HEK293 (cell line): ENCODE data around the gene DNAJC4.

Experiments
- KLF1 ChIP-seq: fragments of 450-650 bp; formaldehyde crosslinking; IDR thresholded peaks from 2 replicates; pipeline ENCODE4 v1.5.1; 2016; ENCODE audit warnings: missing biosample characterization, missing genetic modification characterization
- KLF7 ChIP-seq: fragments of 450-650 bp; formaldehyde crosslinking; IDR thresholded peaks from 2 replicates; pipeline ENCODE4 v1.5.1; 2016; ENCODE audit warnings: missing biosample characterization, missing genetic modification characterization, borderline replicate concordance
- OSR2 ChIP-seq: fragments of 450-650 bp; formaldehyde crosslinking; IDR thresholded peaks from 2 replicates; pipeline ENCODE4 v1.5.1; 2016; ENCODE audit warnings: missing biosample characterization, missing genetic modification characterization
- TRIM28 ChIP-seq: IDR thresholded peaks from 2 replicates; pipeline ENCODE4 v1.6.1; 2011; ENCODE audit warnings: low read length, control low read depth, borderline replicate concordance
- ZBTB17 ChIP-seq: fragments of 450-650 bp; formaldehyde crosslinking; IDR thresholded peaks from 2 replicates; pipeline ENCODE4 v1.5.1; 2016; ENCODE audit warnings: missing biosample characterization, missing genetic modification characterization
- ZFP41 ChIP-seq: fragments of 450-650 bp; formaldehyde crosslinking; IDR thresholded peaks from 2 replicates; pipeline ENCODE4 v1.5.1; 2016; ENCODE audit warnings: missing biosample characterization, missing genetic modification characterization, borderline replicate concordance
- ZNF169 ChIP-seq: fragments of 450-650 bp; formaldehyde crosslinking; IDR thresholded peaks from 2 replicates; pipeline ENCODE4 v1.5.1; 2016; ENCODE audit warnings: missing biosample characterization, missing genetic modification characterization
- ZNF221 ChIP-seq: fragments of 450-650 bp; formaldehyde crosslinking; IDR thresholded peaks from 2 replicates; pipeline ENCODE4 v1.5.1; 2017; ENCODE audit warnings: missing biosample characterization, missing genetic modification characterization, borderline replicate concordance
- ZNF280D ChIP-seq: fragments of 450-650 bp; formaldehyde crosslinking; IDR thresholded peaks from 2 replicates; pipeline ENCODE4 v1.5.1; 2016; ENCODE audit warnings: missing biosample characterization, missing genetic modification characterization
- ZNF292 ChIP-seq: fragments of 450-650 bp; formaldehyde crosslinking; IDR thresholded peaks from 2 replicates; pipeline ENCODE4 v1.5.1; 2016; ENCODE audit warnings: low read depth, missing biosample characterization, missing genetic modification characterization, borderline replicate concordance
- ZNF335 ChIP-seq: fragments of 450-650 bp; formaldehyde crosslinking; conservative IDR thresholded peaks from 2 replicates; pipeline ENCODE4 v1.5.1; 2016; ENCODE audit warnings: missing biosample characterization, missing genetic modification characterization
- ZNF341 ChIP-seq: fragments of 450-650 bp; formaldehyde crosslinking; IDR thresholded peaks from 2 replicates; pipeline ENCODE4; 2016; ENCODE audit warnings: low read depth, missing biosample characterization, missing genetic modification characterization
- ZNF398 ChIP-seq: fragments of 450-650 bp; formaldehyde crosslinking; IDR thresholded peaks from 2 replicates; pipeline ENCODE4 v1.5.1; 2017; ENCODE audit warnings: missing biosample characterization, missing genetic modification characterization
- ZNF426 ChIP-seq: fragments of 450-650 bp; formaldehyde crosslinking; IDR thresholded peaks from 2 replicates; pipeline ENCODE4 v1.5.1; 2017; ENCODE audit warnings: missing biosample characterization, missing genetic modification characterization, mild to moderate bottlenecking, inconsistent platforms, moderate library complexity
- ZNF48 ChIP-seq: fragments of 450-650 bp; formaldehyde crosslinking; IDR thresholded peaks from 2 replicates; pipeline ENCODE4 v1.5.1; 2016; ENCODE audit warnings: missing biosample characterization, missing genetic modification characterization
- ZNF624 ChIP-seq: fragments of 450-650 bp; formaldehyde crosslinking; IDR thresholded peaks from 2 replicates; pipeline ENCODE4 v1.5.1; 2017; ENCODE audit warnings: missing biosample characterization, missing genetic modification characterization
- ZSCAN30 ChIP-seq: fragments of 450-650 bp; IDR thresholded peaks from 2 replicates; pipeline ENCODE4 v1.5.1; 2018; ENCODE audit warnings: missing biosample characterization, mild to moderate bottlenecking, missing genetic modification characterization, moderate library complexity
- TF ChIP-seq, protein P1 (sequence below): fragments of 450-650 bp; formaldehyde crosslinking; IDR thresholded peaks from 2 replicates; pipeline ENCODE4 v1.5.1; 2016; ENCODE audit warnings: missing biosample characterization, missing genetic modification characterization
- TF ChIP-seq, protein P2 (sequence below): fragments of 450-650 bp; formaldehyde crosslinking; conservative IDR thresholded peaks from 2 replicates; pipeline ENCODE4 v1.5.1; 2016; ENCODE audit warnings: low read depth, missing biosample characterization, missing genetic modification characterization
- TF ChIP-seq, protein P3 (sequence below): fragments of 450-650 bp; formaldehyde crosslinking; IDR thresholded peaks from 2 replicates; pipeline ENCODE4 v1.5.1; 2016; ENCODE audit warnings: missing biosample characterization, missing genetic modification characterization
- TF ChIP-seq, protein P4 (sequence below): fragments of 450-650 bp; formaldehyde crosslinking; IDR thresholded peaks from 2 replicates; pipeline ENCODE4 v1.5.1; 2016; ENCODE audit warnings: missing biosample characterization, missing genetic modification characterization

The DNAJC4 gene

GRCh38 chr11:64245797-64246620, 15.7 kb downstream of the DNAJC4 start (continued):
- TF ChIP-seq KLF1 (tag by site-specific recombination) (peak; percentile 99), ZNF426 (no peak), ZNF292 (tag by site-specific recombination) (no peak), TRIM28 (no peak), KLF7 (tag by site-specific recombination) (peak; percentile 25; the same call in 1 of the 2 replicates), ZNF335 (tag by site-specific recombination) (peak; percentile 59), ZBTB17 (peak; percentile 54), ZNF221 (tag by site-specific recombination) (no peak), OSR2 (tag by site-specific recombination) (no peak), ZNF341 (tag by site-specific recombination) (peak; percentile 80), ZNF624 (tag by site-specific recombination) (no peak), ZNF169 (no peak), ZFP41 (tag by site-specific recombination) (no peak), ZNF48 (tag by site-specific recombination) (no peak), ZNF398 (tag by site-specific recombination) (no peak; the same call in 1 of the 2 replicates), ZSCAN30 (tag by site-specific recombination) (0 out of 2 replicates have a peak, but pooled peaks have one; percentile 36), ZNF280D (tag by site-specific recombination) (no peak)
- TF ChIP-seq, protein P1, sequence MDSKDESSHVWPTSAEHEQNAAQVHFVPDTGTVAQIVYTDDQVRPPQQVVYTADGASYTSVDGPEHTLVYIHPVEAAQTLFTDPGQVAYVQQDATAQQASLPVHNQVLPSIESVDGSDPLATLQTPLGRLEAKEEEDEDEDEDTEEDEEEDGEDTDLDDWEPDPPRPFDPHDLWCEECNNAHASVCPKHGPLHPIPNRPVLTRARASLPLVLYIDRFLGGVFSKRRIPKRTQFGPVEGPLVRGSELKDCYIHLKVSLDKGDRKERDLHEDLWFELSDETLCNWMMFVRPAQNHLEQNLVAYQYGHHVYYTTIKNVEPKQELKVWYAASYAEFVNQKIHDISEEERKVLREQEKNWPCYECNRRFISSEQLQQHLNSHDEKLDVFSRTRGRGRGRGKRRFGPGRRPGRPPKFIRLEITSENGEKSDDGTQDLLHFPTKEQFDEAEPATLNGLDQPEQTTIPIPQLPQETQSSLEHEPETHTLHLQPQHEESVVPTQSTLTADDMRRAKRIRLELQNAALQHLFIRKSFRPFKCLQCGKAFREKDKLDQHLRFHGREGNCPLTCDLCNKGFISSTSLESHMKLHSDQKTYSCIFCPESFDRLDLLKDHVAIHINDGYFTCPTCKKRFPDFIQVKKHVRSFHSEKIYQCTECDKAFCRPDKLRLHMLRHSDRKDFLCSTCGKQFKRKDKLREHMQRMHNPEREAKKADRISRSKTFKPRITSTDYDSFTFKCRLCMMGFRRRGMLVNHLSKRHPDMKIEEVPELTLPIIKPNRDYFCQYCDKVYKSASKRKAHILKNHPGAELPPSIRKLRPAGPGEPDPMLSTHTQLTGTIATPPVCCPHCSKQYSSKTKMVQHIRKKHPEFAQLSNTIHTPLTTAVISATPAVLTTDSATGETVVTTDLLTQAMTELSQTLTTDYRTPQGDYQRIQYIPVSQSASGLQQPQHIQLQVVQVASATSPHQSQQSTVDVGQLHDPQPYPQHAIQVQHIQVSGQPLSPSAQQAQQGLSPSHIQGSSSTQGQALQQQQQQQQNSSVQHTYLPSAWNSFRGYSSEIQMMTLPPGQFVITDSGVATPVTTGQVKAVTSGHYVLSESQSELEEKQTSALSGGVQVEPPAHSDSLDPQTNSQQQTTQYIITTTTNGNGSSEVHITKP = peak; percentile 67
- TF ChIP-seq, protein P2, sequence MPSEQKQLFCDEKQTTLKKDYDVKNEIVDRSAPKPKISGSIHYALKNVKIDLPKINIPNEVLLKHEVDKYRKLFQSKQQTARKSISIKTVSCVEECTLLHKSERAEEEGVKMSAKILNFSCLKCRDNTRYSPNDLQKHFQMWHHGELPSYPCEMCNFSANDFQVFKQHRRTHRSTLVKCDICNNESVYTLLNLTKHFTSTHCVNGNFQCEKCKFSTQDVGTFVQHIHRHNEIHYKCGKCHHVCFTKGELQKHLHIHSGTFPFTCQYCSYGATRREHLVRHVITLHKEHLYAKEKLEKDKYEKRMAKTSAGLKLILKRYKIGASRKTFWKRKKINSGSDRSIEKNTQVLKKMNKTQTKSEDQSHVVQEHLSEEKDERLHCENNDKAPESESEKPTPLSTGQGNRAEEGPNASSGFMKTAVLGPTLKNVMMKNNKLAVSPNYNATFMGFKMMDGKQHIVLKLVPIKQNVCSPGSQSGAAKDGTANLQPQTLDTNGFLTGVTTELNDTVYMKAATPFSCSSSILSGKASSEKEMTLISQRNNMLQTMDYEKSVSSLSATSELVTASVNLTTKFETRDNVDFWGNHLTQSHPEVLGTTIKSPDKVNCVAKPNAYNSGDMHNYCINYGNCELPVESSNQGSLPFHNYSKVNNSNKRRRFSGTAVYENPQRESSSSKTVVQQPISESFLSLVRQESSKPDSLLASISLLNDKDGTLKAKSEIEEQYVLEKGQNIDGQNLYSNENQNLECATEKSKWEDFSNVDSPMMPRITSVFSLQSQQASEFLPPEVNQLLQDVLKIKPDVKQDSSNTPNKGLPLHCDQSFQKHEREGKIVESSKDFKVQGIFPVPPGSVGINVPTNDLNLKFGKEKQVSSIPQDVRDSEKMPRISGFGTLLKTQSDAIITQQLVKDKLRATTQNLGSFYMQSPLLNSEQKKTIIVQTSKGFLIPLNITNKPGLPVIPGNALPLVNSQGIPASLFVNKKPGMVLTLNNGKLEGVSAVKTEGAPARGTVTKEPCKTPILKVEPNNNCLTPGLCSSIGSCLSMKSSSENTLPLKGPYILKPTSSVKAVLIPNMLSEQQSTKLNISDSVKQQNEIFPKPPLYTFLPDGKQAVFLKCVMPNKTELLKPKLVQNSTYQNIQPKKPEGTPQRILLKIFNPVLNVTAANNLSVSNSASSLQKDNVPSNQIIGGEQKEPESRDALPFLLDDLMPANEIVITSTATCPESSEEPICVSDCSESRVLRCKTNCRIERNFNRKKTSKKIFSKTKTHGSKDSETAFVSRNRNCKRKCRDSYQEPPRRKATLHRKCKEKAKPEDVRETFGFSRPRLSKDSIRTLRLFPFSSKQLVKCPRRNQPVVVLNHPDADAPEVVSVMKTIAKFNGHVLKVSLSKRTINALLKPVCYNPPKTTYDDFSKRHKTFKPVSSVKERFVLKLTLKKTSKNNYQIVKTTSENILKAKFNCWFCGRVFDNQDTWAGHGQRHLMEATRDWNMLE = no peak
- TF ChIP-seq, protein P3, sequence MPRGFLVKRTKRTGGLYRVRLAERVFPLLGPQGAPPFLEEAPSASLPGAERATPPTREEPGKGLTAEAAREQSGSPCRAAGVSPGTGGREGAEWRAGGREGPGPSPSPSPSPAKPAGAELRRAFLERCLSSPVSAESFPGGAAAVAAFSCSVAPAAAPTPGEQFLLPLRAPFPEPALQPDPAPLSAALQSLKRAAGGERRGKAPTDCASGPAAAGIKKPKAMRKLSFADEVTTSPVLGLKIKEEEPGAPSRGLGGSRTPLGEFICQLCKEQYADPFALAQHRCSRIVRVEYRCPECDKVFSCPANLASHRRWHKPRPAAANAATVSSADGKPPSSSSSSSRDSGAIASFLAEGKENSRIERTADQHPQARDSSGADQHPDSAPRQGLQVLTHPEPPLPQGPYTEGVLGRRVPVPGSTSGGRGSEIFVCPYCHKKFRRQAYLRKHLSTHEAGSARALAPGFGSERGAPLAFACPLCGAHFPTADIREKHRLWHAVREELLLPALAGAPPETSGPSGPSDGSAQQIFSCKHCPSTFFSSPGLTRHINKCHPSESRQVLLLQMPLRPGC (tag by site-specific recombination) = peak; percentile 33; the same call in 1 of the 2 replicates
- TF ChIP-seq, protein P4, sequence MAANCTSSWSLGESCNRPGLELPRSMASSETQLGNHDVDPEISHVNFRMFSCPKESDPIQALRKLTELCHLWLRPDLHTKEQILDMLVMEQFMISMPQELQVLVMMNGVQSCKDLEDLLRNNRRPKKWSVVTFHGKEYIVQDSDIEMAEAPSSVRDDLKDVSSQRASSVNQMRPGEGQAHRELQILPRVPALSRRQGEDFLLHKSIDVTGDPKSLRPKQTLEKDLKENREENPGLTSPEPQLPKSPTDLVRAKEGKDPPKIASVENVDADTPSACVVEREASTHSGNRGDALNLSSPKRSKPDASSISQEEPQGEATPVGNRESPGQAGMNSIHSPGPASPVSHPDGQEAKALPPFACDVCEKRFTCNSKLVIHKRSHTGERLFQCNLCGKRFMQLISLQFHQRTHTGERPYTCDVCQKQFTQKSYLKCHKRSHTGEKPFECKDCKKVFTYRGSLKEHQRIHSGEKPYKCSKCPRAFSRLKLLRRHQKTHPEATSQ (tag by site-specific recombination) = peak; percentile 98; the same call in 1 of the 2 replicates
